Stimulated activated CD8-positive, alpha-beta memory T cell treated with anti-CD3 and anti-CD28 coated beads, Interleukin-4, amount 100 ng/mL, for 4 hours (primary cell): Measurements from ENCODE around the gene MCEMP1.

ENCODE experiments used
- DNase-seq, 2 donors: peaks; one replicate each; pipeline ENCODE4 v3.0.0-alpha.2; 2020; ENCODE audit warnings: low read depth in 2 of 2, low spot score in 1 of 2

Gene MCEMP1

DNA sequence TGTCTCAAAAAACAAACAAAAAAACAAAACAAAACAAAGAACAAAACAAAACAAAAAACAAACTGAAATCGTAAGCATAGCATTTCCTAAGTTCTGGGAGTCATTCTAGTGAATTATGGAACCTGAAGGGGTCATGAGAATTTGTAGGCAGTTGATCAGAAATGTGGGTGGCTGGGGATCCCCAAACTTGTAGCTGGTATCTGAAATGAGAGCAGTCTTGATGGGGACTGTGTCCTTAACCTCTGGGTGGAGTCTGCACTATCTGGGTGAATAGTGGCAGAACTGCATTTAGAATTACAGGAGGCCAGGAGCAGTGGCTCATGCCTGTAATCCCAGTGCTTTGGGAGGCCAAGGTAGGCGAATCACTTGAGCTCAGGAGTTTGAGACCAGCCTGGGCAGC, 48.9 kb downstream of the MCEMP1 start:
- no peak for DNase-seq

DNA sequence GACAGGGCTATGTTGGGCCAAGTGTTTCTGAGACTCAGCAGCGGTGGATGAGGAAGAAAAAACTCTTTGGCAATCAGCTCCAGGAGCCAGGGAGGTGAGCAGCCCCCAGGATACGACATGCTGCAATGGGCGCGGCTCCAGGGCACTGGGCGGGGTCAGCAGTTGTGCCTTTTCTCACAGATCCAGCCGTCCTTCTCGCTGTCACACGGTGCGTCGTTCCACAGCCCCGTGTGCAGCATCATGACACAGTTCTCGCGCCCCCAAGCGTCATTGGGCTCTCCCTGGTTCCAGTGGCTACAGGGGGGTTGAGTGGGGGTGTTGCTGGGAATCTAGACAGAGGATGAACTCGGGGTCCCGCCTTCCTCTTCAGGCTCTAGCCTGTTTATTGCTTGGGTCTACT, 52.3 kb downstream of the MCEMP1 start:
- no peak for DNase-seq
